NCI-H146 (cell line): ENCODE results near the gene ROCK2.

Experiments used
- DNase-seq: peaks from one replicate; lab custom pipeline; 2025; lab: John Stamatoyannopoulos, UW

Gene ROCK2

GRCh38 chr2:11344342-11344955 lies at the start of gene ROCK2:
Gene ROCK2, minus strand, starts transcription at chr2:11344636. Its CDS starts 500 bp downstream, at chr2:11344136.
- DNase-seq: peak; percentile 86

- no peak for DNase-seq
Measured at GRCh38 chr2:11393711-11394236, 49.3 kb upstream of the ROCK2 start.

- DNase-seq: no peak
Measured at GRCh38 chr2:11391942-11392266, 47.5 kb upstream of the ROCK2 start.

- no peak for DNase-seq
Measured at GRCh38 chr2:11390399-11390658, 45.9 kb upstream of the ROCK2 start.

DNA sequence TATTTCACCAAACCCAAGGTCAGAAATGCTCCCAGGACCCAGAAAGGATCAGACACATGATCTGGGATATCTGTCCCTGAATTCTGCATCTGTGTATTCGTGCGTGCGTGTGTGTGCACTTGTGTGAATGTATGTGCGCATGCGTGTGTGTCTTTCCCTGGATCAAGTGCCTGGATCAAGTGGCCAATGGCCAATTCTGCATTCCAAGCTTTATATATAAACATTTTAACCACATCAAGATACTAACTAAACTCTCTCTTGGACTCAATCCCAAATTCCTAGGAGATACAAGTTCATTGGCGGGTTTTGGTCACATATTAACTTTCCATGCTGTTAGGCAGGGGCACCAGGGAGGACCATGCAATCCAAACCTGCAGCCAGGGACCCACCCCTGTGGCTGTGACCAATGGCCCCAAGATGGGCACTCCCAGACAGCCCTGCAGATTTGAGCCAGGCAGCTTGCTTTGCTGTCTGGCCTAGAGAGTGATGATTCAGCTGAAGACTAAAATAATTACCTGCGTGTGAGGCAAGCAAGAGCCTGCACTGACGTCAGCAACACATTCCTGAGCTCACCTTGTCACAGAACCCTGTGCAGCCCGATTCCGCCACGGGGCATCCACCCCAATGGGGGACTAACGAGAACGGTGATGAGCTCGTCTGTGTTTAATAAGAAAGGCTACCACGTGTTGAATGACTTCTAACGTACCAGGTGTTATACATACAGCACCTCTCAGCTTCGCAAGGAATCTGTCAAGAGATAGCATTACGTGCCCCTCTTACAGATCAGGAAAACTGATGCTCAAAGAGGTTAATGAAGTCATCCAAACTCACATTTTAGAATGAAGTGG lies 45.3 kb upstream of the ROCK2 start:
- DNase-seq: no peak

DNA sequence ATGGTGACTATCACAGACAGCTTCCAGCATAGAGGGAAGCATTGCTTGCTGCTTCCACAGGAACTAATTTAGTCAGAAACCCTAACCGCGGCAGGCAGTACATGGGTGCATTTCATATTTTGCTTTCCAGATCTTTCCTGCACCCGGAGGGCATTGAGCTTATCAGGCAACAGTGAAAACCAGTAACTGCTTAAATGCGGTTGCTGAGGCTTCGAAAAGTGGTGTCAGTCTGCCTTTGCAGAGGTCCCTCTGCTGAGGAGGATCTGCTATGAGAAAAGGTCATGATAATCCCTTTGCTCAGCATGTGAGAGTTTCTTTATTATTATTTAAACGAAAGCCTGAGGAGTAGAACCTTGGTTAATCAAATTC lies 44.6 kb upstream of the ROCK2 start:
- DNase-seq: no peak

DNA sequence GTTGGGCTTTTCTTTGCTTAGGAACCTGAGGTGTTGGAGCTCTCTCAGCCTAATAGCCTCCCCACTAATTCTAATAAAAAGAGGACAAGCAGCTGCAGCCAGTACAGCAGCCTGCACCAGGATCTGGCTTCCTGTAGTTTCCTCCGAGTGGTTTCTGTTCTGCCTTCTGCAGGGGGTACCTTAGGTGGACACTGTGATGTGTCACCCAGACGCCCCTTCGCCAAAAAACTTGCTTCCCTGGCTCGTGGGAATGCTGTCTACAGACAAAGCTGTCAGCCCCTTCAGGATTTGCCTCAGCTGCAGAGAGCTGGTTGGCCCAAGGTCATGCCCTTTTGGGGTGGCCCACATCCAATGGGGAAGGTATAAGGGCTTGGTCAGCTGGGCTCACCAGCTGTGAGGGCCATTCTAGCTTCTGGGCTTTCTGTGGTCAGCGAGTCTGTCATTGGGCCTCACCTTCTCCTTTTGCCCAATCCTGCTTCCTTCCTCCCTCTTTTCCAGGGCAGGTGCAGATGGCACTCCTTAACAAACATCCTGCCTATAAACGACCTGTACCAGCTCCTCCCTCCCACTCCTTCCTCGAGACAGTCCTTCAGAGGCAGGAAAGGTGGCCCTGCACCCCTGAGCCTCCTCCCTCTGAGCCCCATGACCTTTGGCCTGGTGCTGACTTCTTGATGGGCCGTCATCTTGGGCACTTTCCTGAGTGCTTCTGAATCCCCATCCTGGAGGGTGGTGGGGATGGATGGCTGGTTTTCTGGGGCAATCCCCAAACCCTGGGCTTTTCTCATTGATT lies 44.0 kb upstream of the ROCK2 start:
- DNase-seq: peak; percentile 66

DNA sequence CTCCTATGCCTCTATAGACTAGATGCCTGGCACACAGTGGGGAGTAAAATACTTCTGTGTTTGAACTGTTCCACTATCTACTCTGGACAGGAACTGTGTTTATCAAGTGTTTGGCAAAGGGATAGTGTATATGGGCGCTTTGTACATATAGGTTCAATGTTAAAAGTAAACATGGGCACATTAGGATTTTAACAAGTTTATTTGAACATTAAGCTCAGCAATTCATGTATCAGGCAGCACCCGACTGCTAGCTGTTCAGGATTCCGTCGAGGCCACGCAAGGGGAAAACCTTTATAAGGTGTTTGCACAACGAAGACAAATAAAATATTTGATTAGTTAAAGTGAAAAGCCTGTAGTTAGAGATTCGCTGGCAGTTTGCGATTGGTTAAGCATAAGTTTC lies 43.4 kb upstream of the ROCK2 start:
- peak; percentile 66 for DNase-seq

DNA sequence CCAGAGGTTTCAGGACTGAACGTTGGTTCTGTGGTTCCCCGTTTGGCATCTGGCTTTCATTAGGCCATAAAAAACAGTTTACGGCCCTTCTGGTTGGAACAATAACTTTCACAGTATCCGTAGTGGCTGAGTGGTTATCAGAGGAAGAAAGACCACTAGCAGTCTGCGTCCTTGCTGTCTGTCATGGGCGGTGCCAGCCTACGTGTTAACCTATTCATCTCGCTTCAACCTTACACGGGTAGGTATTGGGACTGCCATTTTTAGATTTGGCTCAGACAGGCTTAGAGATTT lies 42.6 kb upstream of the ROCK2 start:
- DNase-seq: no peak

DNA sequence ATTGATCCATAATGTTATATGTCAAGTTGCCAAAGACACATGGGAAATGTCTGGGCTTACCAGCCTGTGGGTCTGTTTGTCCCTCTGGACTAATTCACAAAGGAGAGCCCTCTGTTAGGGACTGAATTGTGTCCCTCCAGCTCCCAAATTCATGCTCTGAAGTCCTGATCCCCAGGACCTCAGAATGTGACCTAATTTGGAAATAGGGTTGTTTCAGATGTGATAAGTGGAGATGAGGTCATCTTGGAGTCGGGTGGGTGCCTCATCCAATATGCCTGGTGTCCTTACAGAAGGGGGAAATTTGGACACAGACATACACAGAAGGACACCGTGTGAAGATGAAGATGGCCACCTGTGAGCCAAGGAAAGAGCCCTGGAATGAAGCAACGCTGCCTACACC lies 41.4 kb upstream of the ROCK2 start:
- DNase-seq: no peak

DNA sequence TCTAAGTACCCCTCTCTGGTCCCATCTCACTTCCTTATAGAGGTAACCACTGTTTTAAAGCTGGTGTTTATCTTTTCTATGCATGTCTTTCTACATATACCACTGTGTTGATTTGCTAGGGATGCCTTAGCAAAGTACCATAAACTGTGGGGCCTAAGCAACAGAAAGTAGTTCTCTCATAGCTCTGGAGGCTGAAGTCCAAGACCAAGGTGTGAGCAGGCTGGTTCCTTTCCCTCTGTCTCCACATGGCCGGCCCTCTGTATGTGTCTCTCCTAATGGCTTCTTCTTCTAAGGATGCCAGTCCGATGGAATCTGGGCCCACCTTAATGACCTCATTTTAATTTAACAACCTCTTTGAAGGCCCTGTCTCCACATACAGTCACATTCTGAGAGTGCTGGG lies 40.8 kb upstream of the ROCK2 start:
- DNase-seq: no peak

DNA sequence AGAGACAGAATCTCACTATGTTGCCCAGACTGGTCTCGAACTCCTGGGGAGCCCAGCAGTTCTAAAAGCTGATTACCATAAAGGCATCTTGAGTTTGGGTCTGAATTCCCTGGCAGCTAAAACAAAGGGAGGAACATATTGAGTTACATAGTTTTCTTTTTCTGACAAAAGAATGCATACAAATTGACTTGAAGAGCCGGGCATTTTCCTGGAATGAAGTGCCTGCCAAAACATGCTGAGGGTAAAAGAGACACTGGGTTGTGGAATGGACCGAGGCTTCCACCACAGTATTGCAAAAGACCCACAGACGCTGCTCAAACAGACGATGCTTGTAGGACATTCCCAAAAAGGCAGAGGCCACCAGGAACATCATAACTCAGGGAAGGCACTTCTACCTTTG lies 35.1 kb upstream of the ROCK2 start:
- no peak for DNase-seq

GRCh38 chr2:11377928-11378545 lies 33.6 kb upstream of the ROCK2 start:
- no peak for DNase-seq

DNA sequence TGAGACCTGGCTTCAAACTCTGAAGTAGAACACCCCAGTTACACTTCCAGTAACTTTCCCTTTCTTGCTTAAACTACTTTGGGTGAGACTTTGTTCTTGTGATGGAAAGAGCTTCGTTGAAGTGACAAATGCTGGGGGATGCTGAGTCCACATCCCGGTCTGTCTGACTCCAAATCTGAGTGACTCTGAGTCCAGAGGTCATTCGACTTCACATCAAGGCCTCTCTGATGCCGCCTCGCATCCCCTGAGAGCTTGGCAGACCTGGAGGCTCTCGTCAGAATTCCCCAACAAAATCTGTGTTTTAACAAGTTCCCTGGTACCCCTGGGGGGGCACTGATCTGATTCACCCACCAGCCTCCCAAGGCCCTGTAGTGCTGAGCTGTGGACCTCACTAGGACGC lies 31.6 kb upstream of the ROCK2 start:
- no peak for DNase-seq

GRCh38 chr2:11375689-11376027 lies 31.2 kb upstream of the ROCK2 start:
- DNase-seq: no peak

- no peak for DNase-seq
Measured at GRCh38 chr2:11375025-11375688, 30.7 kb upstream of the ROCK2 start.

- DNase-seq: no peak
Measured at GRCh38 chr2:11373096-11373495, 28.7 kb upstream of the ROCK2 start.

- DNase-seq: no peak
Measured at GRCh38 chr2:11371092-11371937, 26.9 kb upstream of the ROCK2 start.

DNA sequence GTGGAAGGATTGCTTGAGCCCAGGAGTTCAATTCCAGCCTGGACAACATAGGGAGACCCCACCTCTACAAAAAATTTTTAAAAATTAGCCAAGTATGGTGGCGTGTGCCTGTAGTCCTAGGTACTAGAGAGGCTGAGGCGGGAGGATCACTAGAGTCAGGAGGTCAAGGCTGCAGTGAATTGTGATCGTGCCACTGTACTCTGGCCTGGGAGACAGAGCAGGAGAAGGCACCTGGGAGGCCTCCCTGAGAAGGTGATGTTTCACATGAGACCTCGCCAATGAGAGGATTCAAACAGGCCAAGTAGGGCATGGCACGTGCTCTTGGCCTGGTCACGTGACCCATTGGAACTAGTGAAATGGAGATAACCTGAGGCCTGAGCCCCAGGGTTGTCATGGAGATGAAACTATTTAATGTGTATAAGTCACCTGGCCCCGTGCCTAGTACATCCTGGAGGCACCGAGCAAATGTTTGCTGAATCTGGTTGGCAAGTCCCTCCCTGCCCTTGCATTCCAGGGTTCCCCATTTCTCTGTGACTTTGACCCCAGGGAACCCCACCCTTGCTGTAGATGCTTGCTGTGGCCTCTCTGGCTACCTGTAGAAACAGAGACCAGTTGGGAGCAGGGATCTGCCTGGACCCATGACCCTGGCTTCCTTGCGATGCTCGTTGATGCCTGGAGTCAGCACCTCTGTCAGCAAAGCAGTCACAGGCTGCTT lies 26.1 kb upstream of the ROCK2 start:
- peak; percentile 10 for DNase-seq

GRCh38 chr2:11368059-11368572 lies 23.7 kb upstream of the ROCK2 start:
- DNase-seq: no peak
